Endothelial cell (in vitro differentiated cells): ENCODE results near the gene NLRP6. TPM values are rescaled to one million over a fixed set of nuclear protein-coding genes. Genes with fewer than 3 reads are reported as not detected.

ENCODE experiments used
- DNase-seq: peaks from one replicate; pipeline ENCODE4 v3.0.0; 2021; ENCODE audit warnings: low spot score
- H3K27ac Mint-ChIP-seq: one replicate; pipeline ENCODE4 v1.8.0; 2021; ENCODE audit warnings: mixed read lengths, inconsistent platforms; ENCODE audit not compliant: unreplicated experiment
- H3K27me3 Mint-ChIP-seq: one replicate; pipeline ENCODE4 v1.8.0; 2021; ENCODE audit warnings: mild to moderate bottlenecking, moderate library complexity, mixed read lengths, inconsistent platforms; ENCODE audit not compliant: unreplicated experiment
- H3K36me3 Mint-ChIP-seq: one replicate; pipeline ENCODE4 v1.8.0; 2021; ENCODE audit warnings: mild to moderate bottlenecking, low read depth, mixed read lengths, inconsistent platforms; ENCODE audit not compliant: unreplicated experiment
- H3K4me1 Mint-ChIP-seq: one replicate; pipeline ENCODE4 v1.8.0; 2021; ENCODE audit warnings: mild to moderate bottlenecking, mixed read lengths, inconsistent platforms; ENCODE audit not compliant: unreplicated experiment
- H3K4me3 Mint-ChIP-seq: one replicate; pipeline ENCODE4 v1.8.0; 2021; ENCODE audit warnings: mild to moderate bottlenecking, mixed read lengths, inconsistent platforms; ENCODE audit not compliant: unreplicated experiment
- H3K9me3 Mint-ChIP-seq: one replicate; pipeline ENCODE4 v1.8.0; 2021; ENCODE audit warnings: mixed read lengths, inconsistent platforms; ENCODE audit not compliant: unreplicated experiment
- total RNA-seq: library from RNA; stranded (reverse); fragmentation: NEBNext Ultra II Directional; extraction: Animal tissue kit (Norgen Biotek cat#: 25700); gene quantifications from one replicate; pipeline ENCODE4 v1.2.1, GENCODE V29; 2021; ENCODE audit not compliant: unreplicated experiment
- TF ChIP-seq, protein P1 (sequence below): fragments of 200-600 bp; sonication (generic); IDR thresholded peaks from one replicate; pipeline ENCODE4 v1.5.0; 2021; ENCODE audit warnings: antibody characterized with exemption; ENCODE audit not compliant: unreplicated experiment

The NLRP6 gene
- total RNA-seq, 1 donor from 2014 or later, result not detected

DNA sequence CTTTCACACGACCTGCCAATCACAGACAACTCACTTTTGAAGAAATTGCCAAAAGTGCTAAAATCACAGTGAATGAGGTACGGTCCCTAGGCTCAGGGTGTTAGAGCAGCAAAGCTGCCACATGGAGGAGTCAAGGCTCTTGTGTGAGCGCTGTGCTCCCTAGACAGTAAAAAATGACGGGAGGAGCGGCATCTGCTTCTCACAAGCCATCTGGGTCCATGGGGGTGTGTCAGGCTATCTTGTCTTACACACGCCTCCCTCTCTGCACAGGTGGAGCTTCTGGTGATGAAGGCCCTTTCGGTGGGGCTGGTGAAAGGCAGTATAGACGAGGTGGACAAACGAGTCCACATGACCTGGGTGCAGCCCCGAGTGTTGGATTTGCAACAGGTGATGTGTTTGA, 26.7 kb upstream of the NLRP6 start:
- TF ChIP-seq, protein P1, sequence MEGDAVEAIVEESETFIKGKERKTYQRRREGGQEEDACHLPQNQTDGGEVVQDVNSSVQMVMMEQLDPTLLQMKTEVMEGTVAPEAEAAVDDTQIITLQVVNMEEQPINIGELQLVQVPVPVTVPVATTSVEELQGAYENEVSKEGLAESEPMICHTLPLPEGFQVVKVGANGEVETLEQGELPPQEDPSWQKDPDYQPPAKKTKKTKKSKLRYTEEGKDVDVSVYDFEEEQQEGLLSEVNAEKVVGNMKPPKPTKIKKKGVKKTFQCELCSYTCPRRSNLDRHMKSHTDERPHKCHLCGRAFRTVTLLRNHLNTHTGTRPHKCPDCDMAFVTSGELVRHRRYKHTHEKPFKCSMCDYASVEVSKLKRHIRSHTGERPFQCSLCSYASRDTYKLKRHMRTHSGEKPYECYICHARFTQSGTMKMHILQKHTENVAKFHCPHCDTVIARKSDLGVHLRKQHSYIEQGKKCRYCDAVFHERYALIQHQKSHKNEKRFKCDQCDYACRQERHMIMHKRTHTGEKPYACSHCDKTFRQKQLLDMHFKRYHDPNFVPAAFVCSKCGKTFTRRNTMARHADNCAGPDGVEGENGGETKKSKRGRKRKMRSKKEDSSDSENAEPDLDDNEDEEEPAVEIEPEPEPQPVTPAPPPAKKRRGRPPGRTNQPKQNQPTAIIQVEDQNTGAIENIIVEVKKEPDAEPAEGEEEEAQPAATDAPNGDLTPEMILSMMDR, result no peak
- no peaks in the 10 kb centered on the region for H3K9me3 Mint-ChIP-seq
- H3K27me3 Mint-ChIP-seq, result peaks cover 5% of the 10 kb centered on the region
- DNase-seq, result no peak
- H3K36me3 Mint-ChIP-seq, result peaks cover 48% of the 10 kb centered on the region
- H3K4me1 Mint-ChIP-seq, result no peaks in the 10 kb centered on the region
- no peak overlapping the region for H3K27ac Mint-ChIP-seq
- no peak overlapping the region for H3K4me3 Mint-ChIP-seq

DNA sequence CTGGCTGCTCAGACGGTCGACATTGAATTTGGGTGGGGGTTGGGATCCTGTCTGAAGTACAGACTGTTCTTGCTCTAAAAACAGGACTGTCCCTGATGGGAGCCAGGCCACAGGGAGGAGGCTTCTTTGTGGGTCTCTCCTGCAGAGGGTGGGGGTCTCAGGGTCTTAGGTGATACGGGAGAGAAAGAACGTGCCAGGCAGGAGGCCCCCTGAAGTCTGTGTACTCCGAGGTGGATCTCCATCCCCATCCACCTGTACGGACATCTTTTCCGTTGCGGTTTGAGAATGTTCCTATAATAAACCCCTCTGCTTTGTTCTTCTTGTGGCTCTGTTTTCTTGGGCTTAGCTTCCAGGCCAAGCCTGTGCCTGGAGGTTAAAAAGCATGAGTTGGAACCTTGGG, 25.5 kb upstream of the NLRP6 start:
- Mint-ChIP-seq H3K36me3 (peaks cover 48% of the 10 kb centered on the region), H3K9me3 (no peaks in the 10 kb centered on the region), H3K4me1 (no peaks in the 10 kb centered on the region), H3K4me3 (no peak overlapping the region), H3K27me3 (peaks cover 5% of the 10 kb centered on the region), H3K27ac (no peak overlapping the region)
- TF ChIP-seq, protein P1, result no peak
- DNase-seq, result no peak

DNA sequence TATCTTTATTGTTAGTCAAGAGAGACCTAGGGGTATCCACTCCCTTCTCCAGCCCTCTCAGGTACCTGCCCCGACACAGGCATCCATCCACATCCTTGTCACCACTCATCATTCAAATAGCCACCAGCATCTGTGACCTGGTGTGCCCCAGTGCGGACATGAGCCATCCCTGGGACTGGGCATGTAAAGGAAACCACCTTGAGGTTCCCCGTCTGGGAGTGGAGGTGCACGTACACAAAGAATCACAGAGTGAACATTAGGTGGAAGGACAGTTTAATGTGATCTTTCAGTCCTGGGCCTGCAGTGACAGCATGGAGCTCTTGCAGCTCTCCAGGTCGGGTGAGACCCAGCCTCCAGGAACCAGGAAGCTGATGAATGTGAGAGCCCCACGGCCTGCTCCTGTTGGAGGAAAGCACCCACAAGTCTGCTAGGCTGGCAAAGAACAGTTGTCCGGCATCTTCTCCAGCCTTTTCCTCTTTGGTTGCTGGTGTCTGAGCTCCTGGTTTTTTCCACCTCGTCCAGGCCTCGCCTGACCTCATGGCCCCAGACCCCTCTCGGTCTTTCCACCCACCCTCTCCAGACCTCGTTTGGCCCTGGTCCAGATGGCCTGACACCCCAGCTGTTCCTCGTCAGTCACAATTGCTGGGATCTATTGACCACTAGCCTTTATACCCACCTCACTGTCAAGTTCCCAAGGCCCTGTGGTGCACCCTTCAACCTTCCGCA, 24.9 kb upstream of the NLRP6 start:
- H3K4me1 Mint-ChIP-seq, result no peaks in the 10 kb centered on the region
- peaks cover 5% of the 10 kb centered on the region for H3K27me3 Mint-ChIP-seq
- peaks cover 43% of the 10 kb centered on the region for H3K36me3 Mint-ChIP-seq
- no peak overlapping the region for H3K27ac Mint-ChIP-seq
- TF ChIP-seq, protein P1, result no peak
- H3K4me3 Mint-ChIP-seq, result no peak overlapping the region
- no peaks in the 10 kb centered on the region for H3K9me3 Mint-ChIP-seq
- no peak for DNase-seq

DNA sequence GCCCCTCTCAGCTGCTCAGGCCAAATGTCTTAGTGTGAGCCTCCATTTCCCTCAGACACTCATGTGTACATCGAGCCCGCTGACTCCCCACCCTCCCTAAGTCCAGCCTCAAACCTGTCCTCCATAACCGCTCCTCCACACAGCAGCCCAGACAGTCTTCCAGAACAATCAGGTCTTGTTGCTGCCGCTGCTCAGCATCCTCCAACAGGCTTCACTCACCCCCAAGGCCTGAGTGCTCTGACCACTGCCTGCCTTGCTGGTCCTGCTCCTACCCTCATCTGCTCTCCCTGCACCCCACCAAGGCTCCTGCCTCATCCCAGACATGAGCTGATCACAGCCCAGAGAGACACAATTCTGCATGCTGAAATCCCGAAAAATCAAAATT, 24.3 kb upstream of the NLRP6 start:
- Mint-ChIP-seq H3K9me3 (no peaks in the 10 kb centered on the region), H3K4me3 (no peak overlapping the region), H3K27ac (no peak overlapping the region), H3K27me3 (peaks cover 5% of the 10 kb centered on the region), H3K4me1 (no peaks in the 10 kb centered on the region), H3K36me3 (peaks cover 39% of the 10 kb centered on the region)
- TF ChIP-seq, protein P1, result no peak
- no peak for DNase-seq

DNA sequence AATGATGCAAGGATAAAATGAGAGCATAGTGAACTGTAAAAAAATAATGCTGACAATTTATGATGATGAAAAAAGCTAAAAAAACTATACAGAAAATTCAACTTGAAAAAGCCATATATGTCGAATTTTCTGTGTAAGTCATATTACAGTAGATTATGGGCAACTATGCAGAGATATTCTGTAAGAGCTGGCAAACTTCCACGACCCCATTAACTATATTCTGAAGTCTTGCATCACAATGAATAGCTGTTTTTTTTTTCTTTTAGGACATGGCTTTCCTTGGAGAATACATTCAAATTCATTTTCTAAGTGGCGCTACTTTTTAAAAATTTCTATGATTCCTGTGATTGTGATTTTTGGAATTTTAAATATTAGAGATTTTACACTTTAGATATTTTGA, 23.0 kb upstream of the NLRP6 start:
- Mint-ChIP-seq H3K27me3 (peaks cover 6% of the 10 kb centered on the region), H3K4me3 (no peak overlapping the region), H3K27ac (no peak overlapping the region), H3K4me1 (no peaks in the 10 kb centered on the region), H3K36me3 (peaks cover 29% of the 10 kb centered on the region), H3K9me3 (no peaks in the 10 kb centered on the region)
- TF ChIP-seq, protein P1, result no peak
- DNase-seq, result no peak
